MM.1S (cell line): ENCODE data around the gene PRAMEF12.

Experiments
- DNase-seq: peaks from one replicate; pipeline ENCODE4 v3.0.0-alpha.2; 2015
- H2AFZ ChIP-seq: fragments of 300-600 bp; sonication (generic); 2 replicates; pipeline ENCODE4 v1.6.0; 2016; ENCODE audit warnings: antibody characterized with exemption, low read length
- H3F3A ChIP-seq: fragments of 300-600 bp; sonication (generic); 2 replicates; pipeline ENCODE4 v1.6.1; 2016; ENCODE audit warnings: mild to moderate bottlenecking, antibody characterized with exemption, low read length, moderate library complexity, mixed read lengths; ENCODE audit not compliant: insufficient read depth
- H3K27ac ChIP-seq: fragments of 300-600 bp; sonication (generic); 2 replicates; pipeline ENCODE4 v1.5.1; 2016; ENCODE audit warnings: mild to moderate bottlenecking, low read length
- H3K27me3 ChIP-seq: fragments of 300-600 bp; sonication (generic); replicated peaks from 2 replicates; pipeline ENCODE4 v1.6.0; 2016; ENCODE audit warnings: low read length; ENCODE audit not compliant: insufficient read depth
- H3K36me3 ChIP-seq: fragments of 300-600 bp; sonication (generic); replicated peaks from 2 replicates; pipeline ENCODE4 v1.6.1; 2016; ENCODE audit warnings: mild to moderate bottlenecking, low read length, mixed read lengths; ENCODE audit not compliant: insufficient read depth
- H3K4me1 ChIP-seq: fragments of 300-600 bp; sonication (generic); 2 replicates; pipeline ENCODE4 v1.6.1; 2016; ENCODE audit warnings: low read length, mixed read lengths
- H3K4me2 ChIP-seq: fragments of 300-600 bp; sonication (generic); 2 replicates; pipeline ENCODE4 v1.6.0; 2016; ENCODE audit warnings: low read depth, low read length
- H3K4me3 ChIP-seq: fragments of 300-600 bp; sonication (generic); 2 replicates; pipeline ENCODE4 v1.5.1; 2016; ENCODE audit warnings: low read length, mixed read lengths
- H3K79me2 ChIP-seq: fragments of 300-600 bp; sonication (generic); 2 replicates; pipeline ENCODE4 v1.6.1; 2016; ENCODE audit warnings: mixed run types, low read length, mixed read lengths
- H3K9ac ChIP-seq: fragments of 300-600 bp; sonication (generic); 2 replicates; pipeline ENCODE4 v1.6.1; 2016; ENCODE audit warnings: low read length, mixed read lengths
- H3K9me2 ChIP-seq: fragments of 300-600 bp; sonication (generic); replicated peaks from 2 replicates; pipeline ENCODE4 v1.6.1; 2016; ENCODE audit warnings: mild to moderate bottlenecking, low read length, mixed read lengths; ENCODE audit not compliant: insufficient read depth
- H3K9me3 ChIP-seq: fragments of 300-600 bp; sonication (generic); replicated peaks from 2 replicates; pipeline ENCODE4 v1.6.1; 2016; ENCODE audit warnings: mild to moderate bottlenecking, low read length, mixed read lengths; ENCODE audit not compliant: insufficient read depth
- H4K20me1 ChIP-seq: fragments of 300-600 bp; sonication (generic); 2 replicates; pipeline ENCODE4 v1.6.1; 2016; ENCODE audit warnings: mild to moderate bottlenecking, low read length, moderate library complexity, mixed read lengths; ENCODE audit not compliant: insufficient read depth
- EZH2 ChIP-seq: fragments of 300-600 bp; sonication (generic); optimal IDR thresholded peaks from 2 replicates; pipeline ENCODE3; 2017; ENCODE audit warnings: low read depth, mild to moderate bottlenecking, antibody characterized with exemption, low read length, mixed read lengths
- EZH2phosphoT487 ChIP-seq: fragments of 300-600 bp; sonication (generic); IDR thresholded peaks from 2 replicates; pipeline ENCODE4 v1.6.1; 2018; ENCODE audit warnings: antibody characterized with exemption, low read length
- TF ChIP-seq, protein P1 (sequence below): fragments of 300-600 bp; sonication (generic); IDR thresholded peaks from 2 replicates; pipeline ENCODE4 v1.5.1; 2016; ENCODE audit warnings: antibody characterized with exemption, low read length, mixed read lengths

PRAMEF12 gene

DNA sequence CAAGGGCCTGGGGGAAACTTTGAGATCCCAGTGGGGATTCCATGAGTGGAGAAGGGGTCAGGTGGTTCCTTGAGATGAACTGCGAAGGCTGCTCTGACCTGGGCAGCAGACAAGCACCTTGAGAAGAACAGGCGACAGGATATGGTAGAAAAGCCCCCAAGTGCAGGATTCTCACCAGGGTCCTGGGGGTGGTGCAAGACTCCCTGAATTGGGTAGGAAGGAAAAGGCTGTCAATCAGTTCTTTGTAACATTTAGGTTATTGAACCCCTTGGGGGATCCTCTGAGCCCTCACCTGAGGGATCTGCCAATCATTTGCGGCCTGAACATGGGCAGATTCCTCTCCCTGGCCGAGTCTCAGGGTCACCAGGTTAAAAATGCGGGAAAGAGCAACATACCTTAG, 2.4 kb upstream of the PRAMEF12 start:
- Histone ChIP-seq H4K20me1 (no peaks in the 10 kb centered on the region), H3K79me2 (no peaks in the 10 kb centered on the region), H3K27me3 (peaks cover 14% of the 10 kb centered on the region), H3K9me3 (no peaks in the 10 kb centered on the region), H3K9ac (no peak overlapping the region), H3K9me2 (no peaks in the 10 kb centered on the region), H3K4me1 (no peaks in the 10 kb centered on the region), H3K4me2 (no peak overlapping the region), H3K27ac (no peak overlapping the region), H3K4me3 (no peak overlapping the region), H3K36me3 (no peaks in the 10 kb centered on the region), H2AFZ (no peak overlapping the region), H3F3A (no peaks in the 10 kb centered on the region)
- no peak for TF ChIP-seq EZH2phosphoT487
- TF ChIP-seq EZH2 = no peak
- TF ChIP-seq, protein P1, sequence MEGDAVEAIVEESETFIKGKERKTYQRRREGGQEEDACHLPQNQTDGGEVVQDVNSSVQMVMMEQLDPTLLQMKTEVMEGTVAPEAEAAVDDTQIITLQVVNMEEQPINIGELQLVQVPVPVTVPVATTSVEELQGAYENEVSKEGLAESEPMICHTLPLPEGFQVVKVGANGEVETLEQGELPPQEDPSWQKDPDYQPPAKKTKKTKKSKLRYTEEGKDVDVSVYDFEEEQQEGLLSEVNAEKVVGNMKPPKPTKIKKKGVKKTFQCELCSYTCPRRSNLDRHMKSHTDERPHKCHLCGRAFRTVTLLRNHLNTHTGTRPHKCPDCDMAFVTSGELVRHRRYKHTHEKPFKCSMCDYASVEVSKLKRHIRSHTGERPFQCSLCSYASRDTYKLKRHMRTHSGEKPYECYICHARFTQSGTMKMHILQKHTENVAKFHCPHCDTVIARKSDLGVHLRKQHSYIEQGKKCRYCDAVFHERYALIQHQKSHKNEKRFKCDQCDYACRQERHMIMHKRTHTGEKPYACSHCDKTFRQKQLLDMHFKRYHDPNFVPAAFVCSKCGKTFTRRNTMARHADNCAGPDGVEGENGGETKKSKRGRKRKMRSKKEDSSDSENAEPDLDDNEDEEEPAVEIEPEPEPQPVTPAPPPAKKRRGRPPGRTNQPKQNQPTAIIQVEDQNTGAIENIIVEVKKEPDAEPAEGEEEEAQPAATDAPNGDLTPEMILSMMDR = no peak
- DNase-seq = no peak

DNA sequence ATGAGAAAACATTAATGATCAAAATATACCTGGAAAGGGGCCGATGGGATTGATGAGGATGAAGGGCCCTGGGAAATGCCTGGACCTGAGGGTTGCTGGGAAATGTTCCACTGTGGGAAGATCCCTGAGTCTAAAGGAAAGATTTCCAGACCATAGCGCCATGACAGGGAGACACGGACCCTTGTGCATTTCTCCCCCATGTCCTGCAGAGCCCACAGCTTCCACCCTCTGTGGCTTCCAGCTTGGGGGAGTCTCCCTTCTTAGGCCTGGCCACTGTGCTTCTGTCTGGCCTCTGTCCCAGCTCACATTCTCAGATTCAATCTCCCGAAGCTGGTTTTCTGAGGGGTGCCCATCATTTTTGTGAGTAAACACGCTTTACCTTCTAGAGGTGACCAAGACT, 1.0 kb upstream of the PRAMEF12 start:
- Histone ChIP-seq H3K9me2 (no peaks in the 10 kb centered on the region), H3K4me1 (no peaks in the 10 kb centered on the region)

DNA sequence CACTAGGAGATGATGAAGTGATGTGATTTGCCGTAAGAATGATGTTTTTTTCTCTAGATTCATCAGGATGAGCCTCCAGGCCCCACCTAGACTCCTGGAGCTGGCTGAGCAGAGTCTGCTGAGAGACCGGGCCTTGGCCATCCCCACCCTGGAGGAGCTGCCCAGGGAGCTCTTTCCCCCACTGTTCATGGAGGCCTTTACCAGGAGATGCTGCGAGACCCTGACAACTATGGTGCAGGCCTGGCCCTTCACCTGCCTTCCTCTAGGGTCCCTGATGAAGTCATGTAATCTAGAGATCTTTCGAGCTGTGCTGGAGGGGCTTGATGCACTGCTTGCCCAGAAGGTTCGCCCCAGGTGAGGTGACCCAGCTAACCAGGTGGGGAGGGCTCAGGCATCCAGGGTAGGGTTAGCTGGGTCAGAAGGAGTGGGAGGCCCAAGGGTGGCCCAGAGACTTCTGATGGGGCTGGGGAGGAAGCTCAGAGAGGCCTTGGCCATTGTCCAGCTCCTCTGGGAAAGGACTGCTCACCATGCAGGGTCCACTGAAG, 1.3 kb downstream of the PRAMEF12 start:
- no peak overlapping the region for H3K9ac ChIP-seq
- no peaks in the 10 kb centered on the region for H3K4me1 ChIP-seq
- no peak overlapping the region for H3K4me2 ChIP-seq
- H3K27ac ChIP-seq = no peak overlapping the region
- no peak overlapping the region for H2AFZ ChIP-seq
- H3K79me2 ChIP-seq = no peaks in the 10 kb centered on the region
- H3F3A ChIP-seq = no peaks in the 10 kb centered on the region
- H3K27me3 ChIP-seq = peaks cover 9% of the 10 kb centered on the region
- no peak for DNase-seq
- H3K36me3 ChIP-seq = no peaks in the 10 kb centered on the region
- H3K9me3 ChIP-seq = no peaks in the 10 kb centered on the region
- no peaks in the 10 kb centered on the region for H3K9me2 ChIP-seq
- H3K4me3 ChIP-seq = no peak overlapping the region
- TF ChIP-seq EZH2 (no peak), EZH2phosphoT487 (no peak)
- TF ChIP-seq, protein P1 = no peak
- H4K20me1 ChIP-seq = no peaks in the 10 kb centered on the region

More for the DNA sequence above, 1.0 kb upstream of the PRAMEF12 start:
- no peak overlapping the region for H2AFZ ChIP-seq
- no peak overlapping the region for H3K27ac ChIP-seq
- no peak overlapping the region for H3K4me2 ChIP-seq
- no peaks in the 10 kb centered on the region for H4K20me1 ChIP-seq
- no peak for DNase-seq
- H3K9ac ChIP-seq = no peak overlapping the region
- TF ChIP-seq, protein P1 = no peak
- no peak for TF ChIP-seq EZH2
- no peak for TF ChIP-seq EZH2phosphoT487
- H3K9me3 ChIP-seq = no peaks in the 10 kb centered on the region
- H3K4me3 ChIP-seq = no peak overlapping the region
- peaks cover 9% of the 10 kb centered on the region for H3K27me3 ChIP-seq
- no peaks in the 10 kb centered on the region for H3K36me3 ChIP-seq
- no peaks in the 10 kb centered on the region for H3K79me2 ChIP-seq
- no peaks in the 10 kb centered on the region for H3F3A ChIP-seq
